Measurements from ENCODE around the gene MUC15.
A peak's percentile ranks its signal among the peaks of the same experiment; 100 is the strongest.

The MUC15 gene

GRCh38 chr11:26573896-26574295 lies 1.8 kb upstream of the MUC15 start:
- no peak for TF ChIP-seq CTCF (IDR thresholded peaks at IDR 0.05; ENCODE audit: insufficient read depth, low read depth, low read length, missing control alignments)
- H3K4me3 ChIP-seq (ENCODE audit: low read length) = no peak overlapping the region
- no peak for DNase-seq (ENCODE audit: low read depth)

- no peak overlapping the region for H3K4me3 ChIP-seq (ENCODE audit: low read length)
- DNase-seq (ENCODE audit: low read depth) = peak; percentile 38
- no peak for TF ChIP-seq CTCF (IDR thresholded peaks at IDR 0.05; ENCODE audit: insufficient read depth, low read depth, low read length, missing control alignments)
These were observed 823 bp upstream of the MUC15 start for GRCh38 chr11:26572770-26573402.

- DNase-seq (ENCODE audit: low read depth) = no peak
- TF ChIP-seq CTCF (IDR thresholded peaks at IDR 0.05; ENCODE audit: insufficient read depth, low read depth, low read length, missing control alignments) = no peak
- no peak overlapping the region for H3K4me3 ChIP-seq (ENCODE audit: low read length)
These were observed 2.4 kb downstream of the MUC15 start for GRCh38 chr11:26569646-26570045.

- DNase-seq (ENCODE audit: low read depth) = no peak
- TF ChIP-seq CTCF (IDR thresholded peaks at IDR 0.05; ENCODE audit: insufficient read depth, low read depth, low read length, missing control alignments) = no peak
- no peak overlapping the region for H3K4me3 ChIP-seq (ENCODE audit: low read length)
These were observed 13.9 kb downstream of the MUC15 start for GRCh38 chr11:26558190-26558589.

- DNase-seq (ENCODE audit: low read depth) = no peak
- TF ChIP-seq CTCF (IDR thresholded peaks at IDR 0.05; ENCODE audit: insufficient read depth, low read depth, low read length, missing control alignments) = no peak
- H3K4me3 ChIP-seq (ENCODE audit: low read length) = no peak overlapping the region
These were observed 14.4 kb downstream of the MUC15 start for GRCh38 chr11:26557666-26558065.

GRCh38 chr11:26556582-26556981 lies 15.5 kb downstream of the MUC15 start:
- TF ChIP-seq CTCF (IDR thresholded peaks at IDR 0.05; ENCODE audit: insufficient read depth, low read depth, low read length, missing control alignments) = no peak
- H3K4me3 ChIP-seq (ENCODE audit: low read length) = no peak overlapping the region
- peak; percentile 25 for DNase-seq (ENCODE audit: low read depth)

- no peak overlapping the region for H3K4me3 ChIP-seq (ENCODE audit: low read length)
- no peak for TF ChIP-seq CTCF (IDR thresholded peaks at IDR 0.05; ENCODE audit: insufficient read depth, low read depth, low read length, missing control alignments)
- no peak for DNase-seq (ENCODE audit: low read depth)
These were observed 17.6 kb downstream of the MUC15 start for GRCh38 chr11:26554455-26554854.

Data from epithelial cell of esophagus (primary cell).